Measurements from ENCODE around the gene WAS. TPM values are rescaled to one million over a fixed set of nuclear protein-coding genes. Genes with fewer than 3 reads are reported as not detected.
"Not testable (repeated sequence)": the region's sequence is repeated elsewhere in the genome, so short reads cannot be mapped to it uniquely, and the experiment has no call there.

Gene WAS
- total RNA-seq, 8 experiments from 2014 or later: 0.21 to 1.8 (median 1.1) TPM

DNA sequence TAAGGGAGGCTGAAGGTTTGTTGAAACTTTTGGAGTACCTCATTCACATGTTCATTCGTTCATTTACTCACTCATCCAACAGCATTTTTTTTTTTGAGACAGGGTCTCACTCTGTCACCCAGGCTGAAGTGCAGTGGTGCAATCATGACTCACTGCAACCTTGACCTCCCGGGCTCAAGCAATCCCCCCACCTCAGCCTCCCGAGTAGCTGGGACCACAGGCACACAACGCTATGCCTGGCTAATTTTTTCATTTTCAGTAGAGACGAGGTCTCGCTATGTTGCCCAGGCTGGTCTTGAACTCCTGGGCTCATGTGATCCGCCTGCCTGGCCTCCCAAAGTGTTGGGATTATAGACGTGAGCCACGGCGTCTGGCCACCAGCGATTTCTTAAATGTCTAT, 15.4 kb upstream of the WAS start:
- ATAC-seq (replicated peaks in 6 of 8); H3K4me3 ChIP-seq; H3K4me1 ChIP-seq (replicated peaks in 1 of 2); in situ Hi-C loops (cut with MboI; ENCODE audit: low pct_unique_long_range_greater_than_20kb in 2 of 9, low sequenced_read_pairs in 9 of 9, unreplicated experiment in 9 of 9); H3K27ac ChIP-seq: not testable (repeated sequence)
- WGBS, 10 experiments: 56 to 100% (median 75%) methylated on average over 1 to 7 of the region's 11 CpGs; no CpG with 5 or more reads in 7 of the 10 experiments

DNA sequence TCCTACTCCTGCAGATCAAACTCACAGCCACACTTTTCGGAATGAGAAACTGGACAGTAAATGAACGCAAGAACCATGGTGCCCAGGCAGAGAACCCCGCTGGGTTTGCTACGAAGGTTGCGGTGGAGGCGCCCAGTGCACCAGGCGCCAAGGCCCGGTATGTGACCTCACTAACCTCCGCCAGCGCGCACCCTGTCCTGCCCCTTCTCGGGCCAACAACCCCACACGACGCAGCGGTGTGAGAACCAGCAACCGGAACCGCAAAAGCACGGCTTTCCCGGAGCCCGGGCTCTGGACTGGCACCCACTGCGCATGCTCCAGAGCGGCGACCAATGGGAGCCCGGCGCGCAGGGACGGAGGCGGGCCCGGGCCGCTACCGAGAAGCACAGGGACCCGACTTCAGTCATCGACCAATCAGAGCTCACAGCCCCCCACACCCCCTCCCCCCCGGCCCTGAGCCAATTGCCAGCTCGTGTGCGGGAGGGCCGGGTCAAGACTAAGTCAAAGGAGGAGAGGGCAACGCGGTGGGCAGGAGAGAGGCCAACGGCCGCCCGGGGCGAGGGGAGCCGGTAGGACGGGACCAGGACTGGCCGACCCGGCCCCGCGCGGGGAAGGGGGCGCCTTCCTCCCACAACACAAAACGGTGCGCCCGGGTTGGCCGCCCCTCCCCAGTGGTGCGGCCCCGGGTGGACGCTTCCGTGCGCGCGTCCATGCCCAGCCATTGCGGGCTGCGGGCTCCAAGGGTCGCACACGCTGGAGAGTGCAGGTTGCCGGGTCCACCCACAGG, 7.3 kb upstream of the WAS start:
- Histone ChIP-seq H3K4me1 (replicated peaks in 1 of 2) (peaks cover 12% of the 10 kb centered on the region in 2 donors), H3K4me3 (peak overlapping the region; percentile 54 to 94 (median 68)), H3K27ac (peak overlapping the region; percentile 74 to 88)
- in situ Hi-C loops (cut with MboI; ENCODE audit: low pct_unique_long_range_greater_than_20kb in 2 of 9, low sequenced_read_pairs in 9 of 9, unreplicated experiment in 9 of 9): no loop called here
- WGBS, 10 experiments: 0% methylated on average over 4 of the region's 67 CpGs; no CpG with 5 or more reads in 9 of the 10 experiments
- peak; percentile 91 to 96 (median 93) for ATAC-seq (replicated peaks in 6 of 8)

DNA sequence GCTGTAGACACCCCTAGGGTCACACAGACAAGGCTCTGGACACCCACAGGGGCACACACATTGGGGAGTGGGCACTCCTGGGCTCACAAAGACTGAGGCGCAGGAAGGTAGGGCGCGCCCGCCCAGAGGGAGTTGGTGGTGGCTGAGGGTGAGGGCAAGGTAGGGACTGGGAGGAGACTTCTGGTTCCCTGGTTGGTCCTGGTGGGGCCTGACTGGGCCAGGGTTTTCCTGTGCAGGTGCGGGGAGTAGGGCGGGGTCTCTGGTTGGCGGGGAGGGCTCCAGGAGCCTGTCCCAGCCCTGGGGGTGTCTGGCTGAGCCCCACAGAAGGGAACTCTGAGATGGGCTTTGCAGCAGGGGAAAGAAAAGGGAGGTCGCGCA, 6.7 kb upstream of the WAS start:
- in situ Hi-C loops (cut with MboI; ENCODE audit: low pct_unique_long_range_greater_than_20kb in 2 of 9, low sequenced_read_pairs in 9 of 9, unreplicated experiment in 9 of 9): no loop called here
- 14% methylated on average over 2 of the region's 9 CpGs; no CpG with 5 or more reads in 9 of the 10 experiments for WGBS, 10 experiments
- Histone ChIP-seq H3K27ac (peak overlapping the region; percentile 74 to 88), H3K4me3 (peak overlapping the region; percentile 54 to 94 (median 68)), H3K4me1 (replicated peaks in 1 of 2) (peaks cover 12% of the 10 kb centered on the region in 2 donors)
- peak in 6 of 8 experiments; percentile 1 to 39 (median 24) for ATAC-seq (replicated peaks in 6 of 8)

DNA sequence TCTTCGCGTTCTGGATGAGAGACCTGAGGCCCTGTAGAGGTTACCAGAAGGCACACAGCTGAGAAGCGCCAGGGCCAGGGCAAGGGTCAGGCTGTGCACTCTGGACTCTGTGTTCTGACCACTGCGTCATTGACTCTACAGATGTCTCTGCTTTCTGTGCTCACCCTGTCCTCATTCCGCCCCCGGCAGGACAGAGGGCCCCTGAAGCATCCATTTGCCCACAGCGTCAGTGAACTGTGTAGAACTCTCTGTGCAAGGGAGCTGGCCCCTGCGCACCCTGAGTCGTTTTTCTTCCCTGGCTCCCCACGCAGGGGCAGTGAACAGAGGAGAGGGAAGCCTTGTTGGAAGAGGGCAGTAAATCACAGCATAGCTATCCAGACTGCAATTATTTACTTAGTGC, 6.1 kb upstream of the WAS start:
- in situ Hi-C loops (cut with MboI; ENCODE audit: low pct_unique_long_range_greater_than_20kb in 2 of 9, low sequenced_read_pairs in 9 of 9, unreplicated experiment in 9 of 9): no loop called here
- Histone ChIP-seq H3K27ac (peak overlapping the region; percentile 74 to 88), H3K4me1 (replicated peaks in 1 of 2) (peaks cover 12% of the 10 kb centered on the region in 2 donors), H3K4me3 (peak overlapping the region; percentile 54 to 94 (median 68))
- 34% methylated on average over 7 of the region's 10 CpGs; no CpG with 5 or more reads in 9 of the 10 experiments for WGBS, 10 experiments
- ATAC-seq (replicated peaks in 6 of 8): peak in 5 of 8 experiments; percentile 21 to 49 (median 44)

DNA sequence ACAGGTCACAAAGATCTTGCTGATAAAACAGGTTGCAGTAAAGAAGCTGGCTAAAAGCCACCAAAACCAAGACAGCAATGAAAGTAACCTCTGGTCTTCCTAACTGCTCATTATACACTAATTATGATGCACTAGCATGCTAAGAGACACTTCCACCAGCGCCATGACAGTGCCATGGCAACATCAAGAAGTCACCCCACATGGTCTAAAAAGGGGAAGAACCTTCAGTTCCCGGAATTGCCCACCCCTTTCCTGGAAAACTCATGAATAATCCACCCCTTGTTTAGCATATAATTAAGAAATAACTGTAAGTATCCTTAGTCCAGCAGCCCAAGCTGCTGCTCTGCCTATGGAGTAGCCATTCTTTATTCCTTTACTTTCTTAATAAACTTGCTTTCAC, 3.1 kb upstream of the WAS start:
- H3K4me1 ChIP-seq (replicated peaks in 1 of 2): peaks cover 12% of the 10 kb centered on the region in 2 donors
- H3K27ac ChIP-seq; ATAC-seq (replicated peaks in 6 of 8); H3K4me3 ChIP-seq; in situ Hi-C loops (cut with MboI; ENCODE audit: low pct_unique_long_range_greater_than_20kb in 2 of 9, low sequenced_read_pairs in 9 of 9, unreplicated experiment in 9 of 9): not testable (repeated sequence)
- WGBS, 10 experiments: 0 to 60% (median 8%) methylated on average over 1 to 2 of the region's 2 CpGs; no CpG with 5 or more reads in 6 of the 10 experiments

DNA sequence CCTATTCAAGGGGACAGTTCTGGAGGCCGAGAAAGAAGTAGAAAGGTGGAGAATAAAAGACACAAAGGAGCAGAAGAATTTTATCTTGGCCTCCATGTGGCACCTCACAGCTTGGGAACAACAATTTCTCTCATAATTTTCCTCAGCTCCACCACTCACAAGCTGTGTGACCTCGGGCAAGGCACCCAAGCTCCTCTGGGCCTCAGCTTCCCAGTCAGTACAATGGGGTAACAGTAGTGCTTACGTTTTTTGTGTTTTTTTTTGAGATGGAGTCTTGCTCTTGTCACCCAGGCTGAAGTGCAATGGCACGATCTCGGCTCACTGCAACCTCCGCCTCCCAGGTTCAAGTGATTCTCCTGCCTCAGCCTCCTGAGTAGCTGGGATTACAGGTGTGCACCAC, 2.7 kb upstream of the WAS start:
- ATAC-seq (replicated peaks in 6 of 8); H3K4me3 ChIP-seq; in situ Hi-C loops (cut with MboI; ENCODE audit: low pct_unique_long_range_greater_than_20kb in 2 of 9, low sequenced_read_pairs in 9 of 9, unreplicated experiment in 9 of 9); H3K27ac ChIP-seq: not testable (repeated sequence)
- peaks cover 12% of the 10 kb centered on the region in 2 donors for H3K4me1 ChIP-seq (replicated peaks in 1 of 2)
- 33 to 100% (median 83%) methylated on average over 1 to 2 of the region's 6 CpGs; no CpG with 5 or more reads in 7 of the 10 experiments for WGBS, 10 experiments

DNA sequence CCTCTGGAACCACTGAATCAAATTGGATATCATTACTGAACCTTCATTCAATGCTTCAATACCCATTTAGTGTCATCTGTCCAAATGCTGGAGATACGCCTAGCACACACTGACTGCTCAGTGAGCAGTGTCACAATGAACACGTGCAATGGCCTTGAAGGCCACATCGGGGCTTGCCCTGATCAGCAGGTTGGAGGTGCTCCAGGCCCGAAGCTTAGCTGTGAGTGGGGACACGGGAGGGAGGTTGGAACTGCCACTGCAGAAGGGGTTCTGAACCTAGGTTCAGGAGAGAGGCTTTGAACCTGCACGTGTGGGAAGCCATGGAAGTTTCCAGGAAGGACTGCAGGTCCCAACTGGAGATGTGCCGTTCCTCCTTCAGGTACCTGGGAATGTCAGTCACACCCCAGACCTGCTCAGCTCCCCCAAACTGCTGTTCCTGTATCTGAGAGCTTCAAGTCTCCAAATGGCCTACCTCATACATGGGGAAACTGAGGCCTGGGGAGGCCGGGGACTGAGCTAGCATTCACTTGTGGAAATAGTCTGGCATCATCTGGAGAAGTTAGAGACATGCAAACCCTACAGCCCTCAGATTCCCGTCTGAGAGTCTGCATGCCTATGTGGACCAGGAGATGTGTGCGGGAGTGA, 1.9 kb upstream of the WAS start:
- in situ Hi-C loops (cut with MboI; ENCODE audit: low pct_unique_long_range_greater_than_20kb in 2 of 9, low sequenced_read_pairs in 9 of 9, unreplicated experiment in 9 of 9): no loop called here
- Histone ChIP-seq H3K4me3 (no peak overlapping the region), H3K27ac (no peak overlapping the region), H3K4me1 (replicated peaks in 1 of 2) (peaks cover 12% of the 10 kb centered on the region in 2 donors)
- WGBS, 10 experiments: 60 to 100% (median 83%) methylated on average over 1 to 5 of the region's 10 CpGs; no CpG with 5 or more reads in 6 of the 10 experiments
- no peak for ATAC-seq (replicated peaks in 6 of 8)

DNA sequence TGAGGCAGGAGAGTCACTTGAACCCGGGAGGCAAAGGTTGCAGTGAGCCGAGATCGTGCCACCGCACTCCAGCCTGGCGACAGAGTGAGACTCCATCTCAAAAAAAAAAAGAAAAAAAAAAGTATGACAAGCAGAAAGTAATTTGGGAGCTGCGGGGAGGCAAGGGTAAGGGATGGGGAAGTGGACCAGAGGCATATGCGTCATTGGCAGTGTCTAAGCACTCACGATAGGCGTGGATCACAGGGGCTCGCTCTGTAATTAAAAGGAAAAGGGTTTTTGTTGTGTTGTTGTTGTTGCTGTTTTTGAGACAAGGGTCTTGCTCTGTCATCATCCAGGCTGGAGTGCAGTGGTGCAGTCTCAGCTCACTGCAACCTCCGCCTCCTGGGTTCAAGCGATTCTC, 804 bp upstream of the WAS start:
- not testable (repeated sequence) for H3K27ac ChIP-seq

DNA sequence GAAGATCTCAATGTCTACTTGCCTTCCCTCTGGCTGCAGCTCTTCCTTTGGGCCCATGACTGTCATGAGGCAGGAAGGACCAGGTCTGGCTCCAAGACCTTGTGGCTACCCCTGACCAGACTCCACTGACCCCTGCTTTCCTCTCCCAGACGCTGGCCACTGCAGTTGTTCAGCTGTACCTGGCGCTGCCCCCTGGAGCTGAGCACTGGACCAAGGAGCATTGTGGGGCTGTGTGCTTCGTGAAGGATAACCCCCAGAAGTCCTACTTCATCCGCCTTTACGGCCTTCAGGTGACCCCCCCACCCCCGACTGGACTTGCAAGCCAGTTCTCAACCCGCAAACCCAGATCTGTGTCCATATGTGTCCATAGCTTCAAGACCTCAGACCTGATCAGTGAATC, 535 bp downstream of the WAS start:
- Histone ChIP-seq H3K27ac (no peak overlapping the region), H3K4me1 (replicated peaks in 1 of 2) (peaks cover 0 to 4% of the 10 kb centered on the region in 2 donors), H3K4me3 (no peak overlapping the region)
- no peak for ATAC-seq (replicated peaks in 6 of 8)
- no CpG with 5 or more reads among the region's 7 CpGs for WGBS, 10 experiments
- in situ Hi-C loops (cut with MboI; ENCODE audit: low pct_unique_long_range_greater_than_20kb in 2 of 9, low sequenced_read_pairs in 9 of 9, unreplicated experiment in 9 of 9): no loop called here

More for the DNA sequence above, 804 bp upstream of the WAS start:
- H3K4me1 ChIP-seq (replicated peaks in 1 of 2): peaks cover 9 to 12% of the 10 kb centered on the region in 2 donors
- 50 to 90% (median 58%) methylated on average over 2 to 6 of the region's 12 CpGs; no CpG with 5 or more reads in 7 of the 10 experiments for WGBS, 10 experiments
- ATAC-seq (replicated peaks in 6 of 8); in situ Hi-C loops (cut with MboI; ENCODE audit: low pct_unique_long_range_greater_than_20kb in 2 of 9, low sequenced_read_pairs in 9 of 9, unreplicated experiment in 9 of 9); H3K4me3 ChIP-seq: not testable (repeated sequence)

DNA sequence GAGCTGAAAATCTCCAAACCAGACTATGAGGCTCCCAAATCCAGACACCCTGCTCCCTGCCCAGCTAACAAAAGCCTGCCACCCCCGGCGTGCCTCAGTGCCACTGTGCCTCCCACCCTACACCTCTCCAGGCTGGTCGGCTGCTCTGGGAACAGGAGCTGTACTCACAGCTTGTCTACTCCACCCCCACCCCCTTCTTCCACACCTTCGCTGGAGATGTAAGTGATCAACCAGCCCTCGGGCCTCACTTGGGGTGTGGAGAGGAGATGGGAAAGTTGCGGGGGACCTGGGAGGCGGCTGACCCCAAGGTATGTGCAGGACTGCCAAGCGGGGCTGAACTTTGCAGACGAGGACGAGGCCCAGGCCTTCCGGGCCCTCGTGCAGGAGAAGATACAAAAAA, 1.8 kb downstream of the WAS start:
- WGBS, 10 experiments: 52% methylated on average over 4 of the region's 12 CpGs; no CpG with 5 or more reads in 9 of the 10 experiments
- H3K27ac ChIP-seq: no peak overlapping the region
- ATAC-seq (replicated peaks in 6 of 8): no peak
- in situ Hi-C loops (cut with MboI; ENCODE audit: low pct_unique_long_range_greater_than_20kb in 2 of 9, low sequenced_read_pairs in 9 of 9, unreplicated experiment in 9 of 9): no loop called here
- H3K4me1 ChIP-seq (replicated peaks in 1 of 2): no peaks in the 10 kb centered on the region
- H3K4me3 ChIP-seq: no peak overlapping the region

DNA sequence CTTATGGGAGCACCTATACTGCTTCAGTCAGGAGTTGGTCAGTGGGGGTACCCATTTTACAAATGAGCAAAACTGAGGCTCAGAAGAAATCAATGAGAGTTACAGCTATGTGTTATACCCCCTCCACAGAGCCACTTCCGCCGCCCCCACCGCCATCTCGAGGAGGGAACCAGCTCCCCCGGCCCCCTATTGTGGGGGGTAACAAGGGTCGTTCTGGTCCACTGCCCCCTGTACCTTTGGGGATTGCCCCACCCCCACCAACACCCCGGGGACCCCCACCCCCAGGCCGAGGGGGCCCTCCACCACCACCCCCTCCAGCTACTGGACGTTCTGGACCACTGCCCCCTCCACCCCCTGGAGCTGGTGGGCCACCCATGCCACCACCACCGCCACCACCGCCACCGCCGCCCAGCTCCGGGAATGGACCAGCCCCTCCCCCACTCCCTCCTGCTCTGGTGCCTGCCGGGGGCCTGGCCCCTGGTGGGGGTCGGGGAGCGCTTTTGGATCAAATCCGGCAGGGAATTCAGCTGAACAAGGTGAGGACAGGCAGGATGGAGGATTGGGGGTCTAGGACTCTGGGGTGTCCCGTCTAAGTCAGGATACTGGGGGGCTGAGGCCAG, 5.0 kb downstream of the WAS start:
- in situ Hi-C loops (cut with MboI; ENCODE audit: low pct_unique_long_range_greater_than_20kb in 2 of 9, low sequenced_read_pairs in 9 of 9, unreplicated experiment in 9 of 9): no loop called here
- no CpG with 5 or more reads among the region's 19 CpGs for WGBS, 10 experiments
- peak in 2 of 8 experiments; percentile 11 to 29 for ATAC-seq (replicated peaks in 6 of 8)

DNA sequence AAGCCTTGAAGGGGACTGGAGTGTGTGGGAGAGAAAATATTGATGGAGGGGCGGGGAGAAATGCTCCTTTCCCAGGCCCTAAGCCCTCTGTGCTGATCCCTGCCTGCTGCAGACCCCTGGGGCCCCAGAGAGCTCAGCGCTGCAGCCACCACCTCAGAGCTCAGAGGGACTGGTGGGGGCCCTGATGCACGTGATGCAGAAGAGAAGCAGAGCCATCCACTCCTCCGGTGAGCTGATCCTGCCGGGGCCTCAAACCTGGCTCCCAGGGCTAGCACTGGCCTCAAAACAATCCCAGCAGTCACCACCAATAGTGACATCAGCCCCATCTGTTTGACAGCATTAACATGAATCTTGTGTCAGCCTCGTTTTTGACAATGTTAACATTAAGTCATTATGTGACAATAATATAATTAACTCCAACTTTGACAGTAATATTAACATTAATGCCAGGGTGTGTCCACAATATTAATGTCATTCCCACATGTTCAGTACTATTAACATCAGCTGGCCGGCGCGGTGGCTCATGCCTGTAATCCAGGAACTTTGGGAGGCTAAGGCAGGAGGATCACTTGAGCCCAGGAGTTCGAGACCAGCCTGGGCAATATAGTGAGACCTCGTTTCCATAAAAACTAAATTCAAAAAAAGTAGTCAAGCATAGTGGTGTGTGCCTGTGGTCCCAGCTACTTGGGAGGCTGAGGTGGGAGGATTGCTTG, 5.8 kb downstream of the WAS start:
- no peak overlapping the region for H3K4me3 ChIP-seq
- peak in 7 of 8 experiments; percentile 47 to 96 (median 73) for ATAC-seq (replicated peaks in 6 of 8)
- in situ Hi-C loops (cut with MboI; ENCODE audit: low pct_unique_long_range_greater_than_20kb in 2 of 9, low sequenced_read_pairs in 9 of 9, unreplicated experiment in 9 of 9): no loop called here
- 0 to 60% (median 16%) methylated on average over 1 to 5 of the region's 11 CpGs; no CpG with 5 or more reads in 6 of the 10 experiments for WGBS, 10 experiments
- H3K27ac ChIP-seq: no peak overlapping the region
- peaks cover under 1 to 5% of the 10 kb centered on the region in 2 donors for H3K4me1 ChIP-seq (replicated peaks in 1 of 2)

More for the DNA sequence above, 5.0 kb downstream of the WAS start:
- H3K4me3 ChIP-seq: no peak overlapping the region
- H3K27ac ChIP-seq: no peak overlapping the region
- no peaks in the 10 kb centered on the region for H3K4me1 ChIP-seq (replicated peaks in 1 of 2)

All from motor neuron (in vitro differentiated cells).